Right lobe of liver (tissue), 6 donors: Measurements from ENCODE around the gene PARVG. TPM values are rescaled to one million over a fixed set of nuclear protein-coding genes. Genes with fewer than 3 reads are reported as not detected.

Experiments
- ATAC-seq, 4 donors: fragments of 200-7000 bp; cut with Tn5 transposase; one replicate each; pipeline ENCODE4 v1.9.1; 2020; ENCODE audit warnings: mild to moderate bottlenecking in 4 of 4, moderate library complexity in 4 of 4
- DNase-seq, 3 donors: peaks; one replicate each; pipeline ENCODE4 v3.0.0-alpha.2; 2020
- H3K27ac ChIP-seq, 3 donors: fragments of 200-600 bp; one replicate each; pipeline ENCODE4 v1.8.0; 2022
- H3K27me3 ChIP-seq, 2 donors: fragments of 200-600 bp; one replicate each; pipeline ENCODE4 v1.8.0; 2022
- H3K36me3 ChIP-seq, 4 donors: fragments of 200-600 bp; sonication (generic) in 1 of 4; one replicate each; pipeline versions ENCODE4 v1.5.1 to v1.8.0; 2017 to 2022; ENCODE audit warnings: control low read depth in 1 of 4
- H3K4me1 ChIP-seq, 4 donors: fragments of 200-600 bp; sonication (generic) in 1 of 4; one replicate each; pipeline versions ENCODE4 v1.5.1 to v1.8.0; 2017 to 2022; ENCODE audit warnings: control low read depth in 1 of 4
- H3K4me3 ChIP-seq, 3 donors: fragments of 200-600 bp; one replicate each; pipeline ENCODE4 v1.8.0; 2022
- H3K9me3 ChIP-seq, 4 donors: fragments of 200-600 bp; sonication (generic) in 1 of 4; one replicate each; pipeline versions ENCODE4 v1.5.1 to v1.8.0; 2017 to 2022; ENCODE audit warnings: control low read depth in 1 of 4
- POLR2A ChIP-seq: fragments of 450-650 bp; IDR thresholded peaks from one replicate; pipeline ENCODE4 v1.6.1; 2017; ENCODE audit warnings: antibody characterized with exemption, mild to moderate bottlenecking
- WGBS: methylation state at CpG from one replicate; pipeline ENCODE4 v1.1.6; 2018; ENCODE audit warnings: low coverage, low lambda C conversion rate; ENCODE audit not compliant: insufficient coverage; ENCODE audit errors: missing lambda C conversion rate; 5-methylcytosine and 5-hydroxymethylcytosine counted together
- intact Hi-C, 2 donors: fragments of 100-400 bp; cut with DNase I; formaldehyde crosslinking; loops; one replicate each; pipeline versions ENCODE4 v1.11.2 to v1.14.1; 2022
- total RNA-seq, 6 experiments: library from RNA; depleted of rRNA in 2 of 6; stranded (reverse); fragments of >200 nt in 2 of 6; fragmentation: NEBNext Ultra II Directional in 3 of 6; extraction: Animal tissue kit (Norgen Biotek cat#: 25700) in 3 of 6; gene quantifications; one replicate each; pipeline versions ENCODE4 v1.1.0 to v1.2.4, GENCODE V29; 2016 to 2023
- TF ChIP-seq, protein P1 (sequence below), 4 donors: fragments of 200-600 bp in 3 of 4; fragments of 450-650 bp in 1 of 4; IDR thresholded peaks; one replicate each; pipeline versions ENCODE4 v1.5.1 to v1.8.0; 2016 to 2022; ENCODE audit warnings: antibody characterized with exemption in 4 of 4, mild to moderate bottlenecking in 2 of 4
- donor health status: DM: no; HTN: yes; CAD: no.
- donor health status: DM: no; HTN: no; CAD: no.
- donor health status: DM: no; HTN: no; CAD: no.
- donor health status: DM: no; HTN: yes; CAD: no.
- donor health status: DM: no; HTN: yes; CAD: no.

Gene PARVG
- total RNA-seq, 6 experiments from 2014 or later, result 3.7 to 10.8 (median 7.9) TPM

DNA sequence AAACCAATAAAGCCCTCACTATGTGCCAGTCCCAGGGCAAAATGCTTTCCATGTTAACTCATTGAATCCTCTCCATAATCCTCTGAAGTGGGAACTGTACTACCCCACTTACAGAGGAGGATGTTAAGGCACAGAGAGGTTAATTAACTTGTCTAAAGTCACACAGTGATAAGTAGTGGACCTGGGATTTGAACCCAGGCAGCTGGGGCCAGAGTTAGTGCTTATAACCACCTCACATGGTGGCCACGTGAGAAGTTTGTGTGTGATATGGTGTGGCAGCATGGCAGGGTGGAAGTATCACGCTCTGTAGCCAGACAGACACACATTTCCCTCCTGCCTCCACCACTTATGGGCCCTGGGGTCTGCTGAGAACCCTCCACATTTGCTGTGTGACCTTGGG lies 16.5 kb downstream of the PARVG start:
- Histone ChIP-seq H3K9me3 (no peaks in the 10 kb centered on the region), H3K4me3 (no peak overlapping the region), H3K27ac (no peak overlapping the region), H3K27me3 (no peaks in the 10 kb centered on the region), H3K4me1 (no peaks in the 10 kb centered on the region), H3K36me3 (no peaks in the 10 kb centered on the region)
- intact Hi-C loops, result no loop called here
- no peak for ATAC-seq
- TF ChIP-seq, protein P1, sequence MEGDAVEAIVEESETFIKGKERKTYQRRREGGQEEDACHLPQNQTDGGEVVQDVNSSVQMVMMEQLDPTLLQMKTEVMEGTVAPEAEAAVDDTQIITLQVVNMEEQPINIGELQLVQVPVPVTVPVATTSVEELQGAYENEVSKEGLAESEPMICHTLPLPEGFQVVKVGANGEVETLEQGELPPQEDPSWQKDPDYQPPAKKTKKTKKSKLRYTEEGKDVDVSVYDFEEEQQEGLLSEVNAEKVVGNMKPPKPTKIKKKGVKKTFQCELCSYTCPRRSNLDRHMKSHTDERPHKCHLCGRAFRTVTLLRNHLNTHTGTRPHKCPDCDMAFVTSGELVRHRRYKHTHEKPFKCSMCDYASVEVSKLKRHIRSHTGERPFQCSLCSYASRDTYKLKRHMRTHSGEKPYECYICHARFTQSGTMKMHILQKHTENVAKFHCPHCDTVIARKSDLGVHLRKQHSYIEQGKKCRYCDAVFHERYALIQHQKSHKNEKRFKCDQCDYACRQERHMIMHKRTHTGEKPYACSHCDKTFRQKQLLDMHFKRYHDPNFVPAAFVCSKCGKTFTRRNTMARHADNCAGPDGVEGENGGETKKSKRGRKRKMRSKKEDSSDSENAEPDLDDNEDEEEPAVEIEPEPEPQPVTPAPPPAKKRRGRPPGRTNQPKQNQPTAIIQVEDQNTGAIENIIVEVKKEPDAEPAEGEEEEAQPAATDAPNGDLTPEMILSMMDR (IDR thresholded peaks at IDR 0.05), result no peak
- TF ChIP-seq POLR2A, result no peak
- 62% methylated on average over 2 of the region's 2 CpGs for WGBS
- no peak for DNase-seq

GRCh38 chr22:44199164-44199563 lies 18.4 kb downstream of the PARVG start:
- intact Hi-C loops, result no loop called here
- H3K9me3 ChIP-seq, result no peaks in the 10 kb centered on the region
- H3K27ac ChIP-seq, result no peak overlapping the region
- no peaks in the 10 kb centered on the region for H3K27me3 ChIP-seq
- no peak for ATAC-seq
- no peak overlapping the region for H3K4me3 ChIP-seq
- no peak for TF ChIP-seq POLR2A
- TF ChIP-seq, protein P1 (IDR thresholded peaks at IDR 0.05), result no peak
- DNase-seq, result no peak
- no peaks in the 10 kb centered on the region for H3K4me1 ChIP-seq
- H3K36me3 ChIP-seq, result no peaks in the 10 kb centered on the region
- 67% methylated on average over 2 of the region's 2 CpGs for WGBS

DNA sequence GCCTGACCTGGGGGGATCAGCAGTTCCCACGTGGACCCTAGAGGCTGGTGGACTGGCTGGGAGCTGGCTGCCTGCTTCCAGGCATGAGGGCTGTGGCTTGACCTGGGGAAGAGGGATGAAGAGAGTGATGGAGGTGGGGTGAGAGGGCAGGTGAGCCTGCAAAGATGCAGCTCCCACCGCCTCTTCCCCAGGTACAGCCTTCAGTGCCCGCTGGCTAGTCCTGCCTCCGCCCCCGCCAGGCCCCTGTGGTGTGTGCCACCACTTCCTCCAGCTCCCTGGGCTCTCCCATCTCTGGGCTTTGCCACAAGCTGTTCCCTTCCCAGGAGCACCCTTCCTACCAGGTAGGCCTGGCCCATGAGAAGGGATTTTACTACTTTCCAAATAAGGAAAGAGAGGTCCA lies 19.1 kb downstream of the PARVG start:
- ATAC-seq (no peak), DNase-seq (no peak)
- TF ChIP-seq POLR2A, result no peak
- no CpG with 5 or more reads among the region's 5 CpGs for WGBS
- H3K4me3 ChIP-seq, result no peak overlapping the region
- H3K27ac ChIP-seq, result no peak overlapping the region
- H3K9me3 ChIP-seq, result no peaks in the 10 kb centered on the region
- no peaks in the 10 kb centered on the region for H3K36me3 ChIP-seq
- intact Hi-C loops, result no loop called here
- no peaks in the 10 kb centered on the region for H3K27me3 ChIP-seq
- no peaks in the 10 kb centered on the region for H3K4me1 ChIP-seq

- no peak overlapping the region for H3K4me3 ChIP-seq
- no peaks in the 10 kb centered on the region for H3K27me3 ChIP-seq
- TF ChIP-seq POLR2A, result no peak
- TF ChIP-seq, protein P1 (IDR thresholded peaks at IDR 0.05), result no peak
- 78% methylated on average over 4 of the region's 6 CpGs for WGBS
- intact Hi-C loops, result no loop called here
- H3K9me3 ChIP-seq, result no peaks in the 10 kb centered on the region
- no peaks in the 10 kb centered on the region for H3K36me3 ChIP-seq
- no peaks in the 10 kb centered on the region for H3K4me1 ChIP-seq
- H3K27ac ChIP-seq, result no peak overlapping the region
- DNase-seq (no peak), ATAC-seq (no peak)
Measured at GRCh38 chr22:44200451-44200850, 19.7 kb downstream of the PARVG start.

DNA sequence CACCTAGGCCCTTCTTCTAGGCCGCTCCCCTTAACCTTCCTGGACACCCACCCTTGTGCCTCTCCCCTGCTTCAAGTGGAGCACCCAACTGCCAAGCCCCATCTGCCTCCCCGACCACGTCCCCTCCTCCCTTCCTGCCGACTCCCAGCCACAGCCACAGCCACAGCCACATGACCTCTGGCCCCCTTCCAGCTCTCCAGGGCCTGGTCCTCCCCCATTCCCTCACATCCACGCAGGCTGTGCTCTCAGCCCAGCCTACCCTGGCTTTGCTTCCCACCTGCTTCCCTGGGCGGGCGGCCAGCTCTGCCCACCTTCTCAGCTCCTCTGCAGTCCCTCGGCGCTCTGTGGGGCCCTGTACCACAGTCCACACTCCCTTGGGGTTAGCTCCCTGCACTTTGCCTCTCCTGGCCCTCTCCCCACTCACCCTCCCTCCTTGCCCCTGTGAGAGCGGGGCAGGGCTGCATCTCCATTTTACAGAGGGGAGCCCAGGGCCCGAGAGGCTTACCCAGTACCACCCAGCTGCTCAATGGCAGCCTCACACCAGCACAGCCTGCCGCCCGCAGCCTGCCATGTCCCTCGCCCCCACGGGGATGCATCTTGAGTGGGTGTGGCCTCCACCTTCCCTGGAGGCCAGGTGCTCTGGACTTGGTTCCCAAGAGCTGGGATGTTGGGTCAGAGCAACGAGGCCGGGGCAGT lies 20.3 kb downstream of the PARVG start:
- DNase-seq (no peak), ATAC-seq (no peak)
- WGBS, result 58% methylated on average over 9 of the region's 17 CpGs
- no peak for TF ChIP-seq POLR2A
- TF ChIP-seq, protein P1 (IDR thresholded peaks at IDR 0.05), result no peak
- H3K27me3 ChIP-seq, result no peaks in the 10 kb centered on the region
- intact Hi-C loops, result no loop called here
- H3K27ac ChIP-seq, result no peak overlapping the region
- H3K36me3 ChIP-seq, result no peaks in the 10 kb centered on the region
- no peaks in the 10 kb centered on the region for H3K4me1 ChIP-seq
- H3K9me3 ChIP-seq, result no peaks in the 10 kb centered on the region
- no peak overlapping the region for H3K4me3 ChIP-seq
